ENCODE results near the gene JARID2. TPM values are rescaled to one million over a fixed set of nuclear protein-coding genes. Genes with fewer than 3 reads are reported as not detected.

JARID2 gene
- total RNA-seq, 2 experiments from 2014 or later = 25.4 to 25.5 TPM

DNA sequence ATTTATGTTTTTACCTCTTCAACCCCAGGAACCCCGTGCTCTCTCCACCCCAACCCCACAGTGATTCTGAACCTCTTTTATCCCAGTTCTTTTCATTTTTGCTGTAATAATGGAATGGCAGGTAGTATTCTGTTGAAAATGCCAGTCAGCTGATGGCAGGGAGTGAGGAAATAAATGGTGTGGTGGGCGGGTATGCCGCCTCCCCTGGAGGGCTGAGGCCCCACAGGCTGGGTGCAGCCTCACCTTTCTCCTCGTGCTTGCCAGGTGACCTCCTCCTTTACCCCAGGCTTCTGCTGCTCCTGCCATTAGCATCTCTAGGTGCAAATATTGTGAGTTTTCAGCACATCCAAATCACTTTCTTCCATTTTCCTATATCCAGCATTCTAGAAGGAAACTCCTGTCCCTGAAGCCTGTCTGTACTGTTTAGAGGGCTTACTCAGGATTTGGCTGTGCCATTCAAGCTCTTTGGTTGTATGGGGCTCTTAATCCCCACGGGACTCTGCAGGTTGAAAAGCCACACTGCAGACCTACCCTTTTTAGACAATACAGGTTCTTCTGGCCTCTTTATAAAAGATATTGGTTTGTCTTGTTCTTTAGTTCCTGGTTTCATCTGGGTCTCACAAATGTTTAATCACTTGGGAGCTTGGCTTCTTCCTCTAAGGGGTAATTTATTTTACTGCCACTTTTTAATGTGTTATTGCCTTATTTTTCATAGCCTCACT lies 201.8 kb downstream of the JARID2 start:
- TF ChIP-seq, protein P1, sequence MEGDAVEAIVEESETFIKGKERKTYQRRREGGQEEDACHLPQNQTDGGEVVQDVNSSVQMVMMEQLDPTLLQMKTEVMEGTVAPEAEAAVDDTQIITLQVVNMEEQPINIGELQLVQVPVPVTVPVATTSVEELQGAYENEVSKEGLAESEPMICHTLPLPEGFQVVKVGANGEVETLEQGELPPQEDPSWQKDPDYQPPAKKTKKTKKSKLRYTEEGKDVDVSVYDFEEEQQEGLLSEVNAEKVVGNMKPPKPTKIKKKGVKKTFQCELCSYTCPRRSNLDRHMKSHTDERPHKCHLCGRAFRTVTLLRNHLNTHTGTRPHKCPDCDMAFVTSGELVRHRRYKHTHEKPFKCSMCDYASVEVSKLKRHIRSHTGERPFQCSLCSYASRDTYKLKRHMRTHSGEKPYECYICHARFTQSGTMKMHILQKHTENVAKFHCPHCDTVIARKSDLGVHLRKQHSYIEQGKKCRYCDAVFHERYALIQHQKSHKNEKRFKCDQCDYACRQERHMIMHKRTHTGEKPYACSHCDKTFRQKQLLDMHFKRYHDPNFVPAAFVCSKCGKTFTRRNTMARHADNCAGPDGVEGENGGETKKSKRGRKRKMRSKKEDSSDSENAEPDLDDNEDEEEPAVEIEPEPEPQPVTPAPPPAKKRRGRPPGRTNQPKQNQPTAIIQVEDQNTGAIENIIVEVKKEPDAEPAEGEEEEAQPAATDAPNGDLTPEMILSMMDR (IDR thresholded peaks at IDR 0.05) = no peak
- peaks cover 11% of the 10 kb centered on the region for H3K36me3 Mint-ChIP-seq (ENCODE audit: low read depth)
- intact Hi-C loops (cut with micrococcal nuclease) = no loop called here
- no peaks in the 10 kb centered on the region for H3K27me3 Mint-ChIP-seq
- no peak overlapping the region for H3K4me3 Mint-ChIP-seq
- no peaks in the 10 kb centered on the region for H3K9me3 Mint-ChIP-seq
- H3K27ac Mint-ChIP-seq = no peak overlapping the region
- ChIA-PET CTCF (no interaction called here), POLR2A (no interaction called here)
- no peak for ATAC-seq
- no peak for DNase-seq
- peaks cover 49% of the 10 kb centered on the region for H3K4me1 Mint-ChIP-seq (ENCODE audit: low read depth)

DNA sequence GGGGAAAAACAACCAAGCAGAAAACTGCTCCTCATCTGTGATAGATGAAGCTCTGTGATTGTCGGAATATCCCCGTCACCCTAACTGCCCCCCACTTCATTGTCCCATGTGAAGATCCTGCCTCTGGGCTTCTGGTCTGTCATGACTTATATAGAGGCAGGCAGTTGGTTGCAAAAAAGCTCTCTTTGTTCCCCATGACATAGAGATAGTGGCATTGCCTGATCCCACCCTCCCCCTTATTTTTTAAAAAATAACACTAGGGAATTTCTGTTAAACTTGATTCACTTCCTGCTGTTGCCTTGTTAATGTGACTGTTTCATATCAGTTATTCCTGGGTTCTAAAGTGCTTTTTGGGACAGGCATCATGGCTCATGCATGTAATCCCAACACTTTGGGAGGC lies 203.1 kb downstream of the JARID2 start:
- no peak overlapping the region for H3K27ac Mint-ChIP-seq
- no peak overlapping the region for H3K4me3 Mint-ChIP-seq
- H3K4me1 Mint-ChIP-seq (ENCODE audit: low read depth) = peaks cover 52% of the 10 kb centered on the region
- peaks cover 17% of the 10 kb centered on the region for H3K36me3 Mint-ChIP-seq (ENCODE audit: low read depth)
- DNase-seq = no peak
- H3K27me3 Mint-ChIP-seq = no peaks in the 10 kb centered on the region
- ChIA-PET CTCF (interaction anchor here (0.7 kb wide), 1 partner anchor 8 kb away, joined by 3 read pairs; no protein-coding TSS in a partner anchor), POLR2A (no interaction called here)
- intact Hi-C loops (cut with micrococcal nuclease) = no loop called here
- H3K9me3 Mint-ChIP-seq = no peaks in the 10 kb centered on the region
- ATAC-seq = no peak
- TF ChIP-seq, protein P1 (IDR thresholded peaks at IDR 0.05) = no peak

DNA sequence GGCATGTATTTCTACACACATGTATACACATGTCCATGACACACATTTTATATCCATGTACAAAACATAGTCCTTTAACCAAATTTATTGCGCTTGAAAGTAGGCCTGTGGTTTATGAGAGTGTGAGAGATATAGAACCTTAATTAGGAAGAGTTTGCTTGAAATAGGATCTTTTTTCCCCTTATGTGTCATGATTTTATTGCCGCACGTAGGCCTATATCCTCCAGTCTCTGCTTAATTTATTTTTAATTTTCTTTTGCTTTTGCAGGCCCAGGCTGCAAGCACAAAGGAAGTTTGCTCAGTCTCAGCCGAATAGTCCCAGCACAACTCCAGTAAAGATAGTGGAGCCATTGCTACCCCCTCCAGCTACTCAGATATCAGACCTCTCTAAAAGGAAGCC lies 205.9 kb downstream of the JARID2 start:
- DNase-seq (no peak), ATAC-seq (no peak)
- Mint-ChIP-seq H3K27me3 (no peaks in the 10 kb centered on the region), H3K36me3 (ENCODE audit: low read depth) (peaks cover 25% of the 10 kb centered on the region), H3K27ac (peak overlapping the region; percentile 80), H3K4me3 (no peak overlapping the region), H3K9me3 (no peaks in the 10 kb centered on the region), H3K4me1 (ENCODE audit: low read depth) (peaks cover 49% of the 10 kb centered on the region)
- POLR2A ChIA-PET = no interaction called here
- CTCF ChIA-PET = interaction anchor here (1.2 kb wide), 1 partner anchor 11 kb away, joined by 4 read pairs; no protein-coding TSS in a partner anchor
- TF ChIP-seq, protein P1 (IDR thresholded peaks at IDR 0.05) = no peak
- intact Hi-C loops (cut with micrococcal nuclease) = no loop called here

DNA sequence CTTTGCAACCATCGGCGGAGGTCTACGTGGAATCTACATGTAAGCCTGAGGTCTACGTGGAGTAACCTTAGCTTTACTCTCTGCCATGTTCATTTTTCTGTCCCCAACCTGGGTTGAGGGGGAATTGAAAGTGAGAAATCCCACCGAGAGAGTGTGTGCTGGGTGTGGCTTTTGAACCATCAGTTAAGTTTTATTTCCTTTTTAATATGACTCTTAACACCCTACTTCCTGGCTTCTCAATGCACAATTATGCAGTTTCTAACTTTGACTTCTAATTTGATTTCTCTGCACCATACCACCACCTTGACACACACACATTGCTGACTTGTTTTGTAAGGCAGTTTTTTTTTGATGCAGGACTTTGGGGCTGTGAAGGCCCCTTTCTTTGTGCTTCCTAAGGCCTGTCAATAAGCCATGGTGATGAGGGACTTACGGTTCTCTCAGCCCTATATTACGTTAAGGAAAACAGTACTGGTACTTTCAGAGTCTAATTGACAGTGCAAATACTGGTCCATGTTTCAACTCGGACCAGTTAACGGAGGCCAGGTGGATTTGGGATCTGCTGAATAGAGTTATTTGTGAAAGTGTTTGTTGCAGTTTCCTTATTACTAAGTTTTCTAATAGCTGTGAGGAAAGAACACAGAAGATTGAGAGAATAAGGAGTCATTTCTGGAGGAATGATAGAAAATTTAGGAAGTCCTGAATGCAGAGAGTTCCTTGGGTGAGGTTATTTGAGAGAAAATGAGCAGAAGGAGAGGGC lies 206.5 kb downstream of the JARID2 start:
- no peak overlapping the region for H3K4me3 Mint-ChIP-seq
- peaks cover 27% of the 10 kb centered on the region for H3K36me3 Mint-ChIP-seq (ENCODE audit: low read depth)
- H3K4me1 Mint-ChIP-seq (ENCODE audit: low read depth) = peaks cover 45% of the 10 kb centered on the region
- H3K9me3 Mint-ChIP-seq = no peaks in the 10 kb centered on the region
- DNase-seq = no peak
- CTCF ChIA-PET = interaction anchor here (1.2 kb wide), 1 partner anchor 11 kb away, joined by 4 read pairs; no protein-coding TSS in a partner anchor
- POLR2A ChIA-PET = no interaction called here
- no peaks in the 10 kb centered on the region for H3K27me3 Mint-ChIP-seq
- TF ChIP-seq, protein P1 (IDR thresholded peaks at IDR 0.05) = no peak
- ATAC-seq = peak; percentile 69
- intact Hi-C loops (cut with micrococcal nuclease) = no loop called here
- H3K27ac Mint-ChIP-seq = peak overlapping the region; percentile 80

DNA sequence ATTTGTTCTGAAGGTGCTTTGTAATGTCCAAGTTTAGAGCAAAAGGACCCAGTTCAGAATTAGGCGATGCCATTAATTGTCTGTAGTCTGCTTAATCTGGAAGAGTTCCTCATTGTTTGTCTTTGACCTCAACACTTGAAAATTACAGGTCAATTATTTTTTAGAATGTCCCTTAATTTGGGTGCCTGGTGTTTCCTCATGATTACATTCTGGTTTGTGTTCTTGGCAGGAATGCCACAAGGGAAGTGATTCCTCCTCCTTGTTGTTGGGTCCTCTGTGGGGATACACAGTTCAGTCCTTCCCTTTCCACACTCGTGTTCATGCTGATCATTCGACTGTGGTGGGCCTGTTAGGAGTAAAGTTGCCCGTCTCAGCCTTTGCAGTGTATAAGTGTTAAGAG lies 207.3 kb downstream of the JARID2 start:
- H3K4me1 Mint-ChIP-seq (ENCODE audit: low read depth) = peaks cover 37% of the 10 kb centered on the region
- ChIA-PET CTCF (no interaction called here), POLR2A (no interaction called here)
- ATAC-seq (no peak), DNase-seq (no peak)
- TF ChIP-seq, protein P1 (IDR thresholded peaks at IDR 0.05) = no peak
- H3K27ac Mint-ChIP-seq = no peak overlapping the region
- H3K36me3 Mint-ChIP-seq (ENCODE audit: low read depth) = peaks cover 27% of the 10 kb centered on the region
- H3K27me3 Mint-ChIP-seq = no peaks in the 10 kb centered on the region
- no peaks in the 10 kb centered on the region for H3K9me3 Mint-ChIP-seq
- H3K4me3 Mint-ChIP-seq = no peak overlapping the region
- intact Hi-C loops (cut with micrococcal nuclease) = no loop called here
